Amygdala (tissue), 56 donors: Measurements from ENCODE around the gene ZNF45.
"Not testable (repeated sequence)": the region's sequence is repeated elsewhere in the genome, so short reads cannot be mapped to it uniquely, and the experiment has no call there.

Experiments used
- DNase-seq, 56 donors: peaks; one replicate each; lab custom pipeline; 2025; lab: John Stamatoyannopoulos, UW

The ZNF45 gene

DNA sequence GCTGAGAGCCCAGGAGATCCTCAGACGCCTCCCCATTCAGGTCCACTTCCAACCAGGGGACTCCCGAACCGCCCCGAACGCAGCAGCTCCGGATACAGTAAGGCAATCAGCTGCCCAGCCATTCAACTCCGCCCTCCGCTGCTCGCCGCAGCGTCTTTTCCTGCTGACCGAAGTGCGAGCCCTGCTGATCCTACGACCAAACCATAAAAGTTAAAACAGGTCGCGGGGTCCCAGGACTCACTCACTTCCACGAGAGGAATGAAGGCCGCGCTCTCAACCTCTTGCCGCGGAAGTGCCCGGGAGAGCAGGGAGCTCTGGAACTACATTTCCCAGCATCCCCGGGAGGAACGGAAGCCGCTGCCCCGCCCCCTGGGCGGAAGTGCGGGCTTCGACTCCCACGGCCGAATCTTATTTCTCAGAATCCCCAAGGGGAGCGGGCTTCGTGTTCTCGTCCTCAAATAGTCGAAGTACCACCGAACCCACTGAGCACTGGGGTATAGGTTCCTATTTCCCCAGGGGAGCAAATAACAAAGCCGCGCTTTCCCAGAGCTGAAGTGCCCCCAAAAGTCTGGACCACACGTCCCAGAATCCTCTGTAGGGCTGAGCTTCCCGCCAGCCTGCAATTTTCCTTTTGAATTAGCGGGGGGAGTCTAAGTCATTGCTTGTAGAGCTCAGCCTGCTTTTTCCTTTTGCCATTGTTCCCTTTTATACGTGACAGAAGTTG lies at the start of gene ZNF45:
Gene ZNF45, minus strand, starts transcription at position 298 of the 724 bp plus-strand sequence. CDS start 13,097 bp downstream, outside the sequence.
- peak in 55 of 56 donors; percentile 34 to 93 (median 85) for DNase-seq

DNA sequence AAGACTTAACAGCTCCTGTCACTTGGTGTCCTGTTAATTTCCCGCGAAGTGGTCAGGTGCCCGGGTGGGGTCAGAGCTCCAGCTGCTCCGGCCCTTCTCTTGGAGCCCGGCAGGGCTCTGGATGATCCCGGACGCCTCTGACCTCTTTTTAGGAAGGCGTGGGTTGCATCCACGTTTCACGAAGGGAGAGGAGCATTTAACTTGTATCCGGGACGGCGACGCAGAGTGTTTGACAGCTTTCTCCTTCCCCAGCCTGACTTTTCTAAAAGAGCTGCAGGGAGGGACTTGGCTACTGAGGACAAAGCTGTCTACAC lies 49.6 kb upstream of the ZNF45 start:
- DNase-seq = peak in 4 of 56 donors; percentile 1 to 11 (median 4)

DNA sequence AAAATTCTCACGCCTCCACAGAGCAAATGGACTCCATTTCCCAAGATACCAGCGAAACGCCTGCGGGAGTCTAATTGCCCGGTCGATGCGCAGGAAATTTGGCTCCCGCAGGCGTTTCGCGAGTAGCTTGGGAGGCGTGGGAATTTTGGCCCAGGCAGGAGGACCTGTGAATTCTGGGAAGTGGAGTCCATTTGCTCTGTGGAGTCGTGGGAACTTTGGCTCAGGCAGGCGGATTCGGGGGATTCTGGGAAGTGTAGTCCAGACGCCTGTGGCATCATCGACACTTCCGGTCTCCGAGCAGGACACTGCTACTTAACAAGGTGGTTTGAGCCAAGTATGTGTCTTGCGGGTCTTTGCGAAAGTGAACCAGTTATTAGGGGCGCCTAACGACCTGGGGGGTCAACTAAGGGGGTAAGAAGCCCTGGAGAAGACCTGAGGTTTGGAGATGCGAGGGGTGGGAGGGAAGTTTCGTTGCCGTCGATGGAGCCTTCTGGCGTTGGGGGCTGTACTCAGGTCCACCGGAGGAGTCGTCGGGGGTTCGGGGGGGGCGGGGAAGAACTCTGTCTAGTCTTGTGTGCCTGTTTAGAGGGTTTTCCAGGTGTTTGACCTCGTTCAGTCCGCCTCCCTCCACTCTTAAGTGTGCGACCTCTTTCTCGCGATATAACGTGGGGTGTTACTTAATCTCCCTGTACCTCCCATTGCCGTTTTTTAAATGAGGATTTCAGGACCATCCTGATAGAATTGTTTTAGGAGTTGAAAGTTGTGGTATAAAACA lies 49.0 kb upstream of the ZNF45 start, which contains the start of gene ZNF155:
Gene ZNF155, plus strand, starts transcription at position 277 of the 775 bp plus-strand sequence. CDS start 4,356 bp downstream, outside the sequence.
- DNase-seq = peak; percentile 14 to 97 (median 90)

DNA sequence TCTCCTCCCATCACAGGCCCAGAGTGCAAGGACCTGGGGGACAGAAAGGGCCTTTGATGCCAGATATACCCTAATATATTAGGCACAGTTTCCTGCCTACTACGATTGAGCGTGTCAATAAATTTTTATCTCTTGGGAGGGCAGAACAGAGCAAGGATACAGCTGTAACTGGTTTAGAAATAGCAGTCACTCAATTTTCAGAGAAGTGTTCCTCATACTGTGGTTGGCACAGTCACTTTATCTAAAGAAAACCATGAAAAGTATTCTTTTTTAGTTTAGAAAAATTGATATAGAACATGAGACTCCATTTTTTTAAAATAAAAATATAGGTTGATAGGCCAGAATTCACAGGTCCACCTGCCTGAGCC lies 48.4 kb upstream of the ZNF45 start:
- no peak for DNase-seq

DNA sequence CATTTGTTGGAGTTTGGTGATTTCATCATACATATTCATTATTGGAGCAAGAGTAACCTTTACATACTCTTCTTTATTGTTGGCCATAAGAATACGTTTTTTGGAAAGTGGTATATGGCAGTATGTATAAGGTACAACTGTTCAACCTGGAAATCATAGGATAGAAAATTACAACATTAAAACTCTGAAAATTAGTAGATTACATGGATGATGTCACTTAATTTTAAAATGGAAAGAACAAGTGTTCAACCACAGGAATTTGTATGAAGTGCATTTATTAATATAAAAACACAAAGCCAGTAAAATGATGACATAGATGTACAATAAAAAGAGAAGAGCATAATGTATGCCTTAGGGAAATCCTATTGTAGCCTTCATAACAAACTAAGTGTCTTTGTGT lies 41.6 kb upstream of the ZNF45 start:
- no peak for DNase-seq

DNA sequence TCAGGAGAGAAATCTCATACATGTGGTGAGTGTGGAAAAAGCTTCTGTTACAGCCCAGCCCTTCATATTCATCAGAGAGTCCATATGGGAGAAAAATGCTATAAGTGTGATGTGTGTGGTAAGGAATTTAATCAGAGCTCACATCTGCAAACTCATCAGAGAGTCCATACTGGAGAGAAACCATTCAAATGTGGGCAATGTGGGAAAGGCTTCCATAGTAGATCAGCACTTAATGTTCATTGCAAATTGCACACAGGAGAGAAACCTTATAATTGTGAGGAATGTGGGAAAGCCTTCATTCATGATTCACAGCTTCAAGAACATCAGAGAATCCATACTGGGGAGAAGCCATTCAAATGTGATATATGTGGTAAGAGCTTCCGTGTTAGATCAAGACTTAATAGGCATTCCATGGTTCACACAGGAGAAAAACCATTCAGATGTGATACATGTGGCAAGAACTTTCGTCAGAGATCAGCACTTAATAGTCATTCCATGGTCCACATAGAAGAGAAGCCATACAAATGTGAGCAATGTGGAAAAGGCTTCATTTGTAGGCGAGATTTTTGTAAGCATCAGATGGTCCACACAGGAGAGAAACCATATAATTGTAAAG lies 31.1 kb upstream of the ZNF45 start:
- DNase-seq = no peak

DNA sequence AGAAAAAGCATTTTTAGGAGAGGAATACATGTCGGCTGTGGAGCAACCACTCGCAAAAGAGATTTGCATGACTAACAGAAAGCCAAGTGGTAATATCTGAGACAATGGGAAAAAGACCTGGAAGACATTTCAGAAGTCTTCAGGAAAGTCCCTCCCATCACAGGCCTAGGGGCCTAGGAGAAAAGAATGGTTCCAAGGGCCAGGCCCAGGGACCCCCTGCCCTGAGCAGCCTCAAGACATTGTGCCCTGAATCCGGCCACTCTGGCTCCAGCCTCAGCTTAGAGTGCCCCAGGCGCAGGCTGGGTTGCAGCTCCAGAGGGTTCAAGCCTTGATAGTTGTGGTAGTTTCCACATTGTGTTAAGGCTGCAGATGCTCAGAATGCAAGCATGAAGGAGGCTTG lies 25.3 kb upstream of the ZNF45 start:
- no peak for DNase-seq

DNA sequence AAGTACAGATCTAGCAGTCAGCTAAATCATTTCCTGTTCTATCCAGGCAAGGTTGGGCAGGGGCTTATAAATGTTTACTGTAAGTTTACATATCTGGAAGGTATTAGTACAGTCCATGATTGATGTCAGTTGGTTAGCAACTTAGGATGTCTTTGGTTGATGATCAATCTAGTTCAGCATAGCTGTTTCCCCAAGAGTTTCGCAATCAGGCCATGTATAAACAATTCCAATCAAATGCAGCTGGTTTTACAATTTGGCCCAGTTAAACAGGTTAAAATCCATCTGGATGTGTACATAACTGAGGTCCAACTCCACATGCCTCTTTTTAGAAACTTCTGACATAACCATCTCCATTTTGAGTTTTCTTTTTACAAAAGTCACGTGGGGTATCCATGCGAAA lies 22.8 kb upstream of the ZNF45 start:
- DNase-seq = no peak

DNA sequence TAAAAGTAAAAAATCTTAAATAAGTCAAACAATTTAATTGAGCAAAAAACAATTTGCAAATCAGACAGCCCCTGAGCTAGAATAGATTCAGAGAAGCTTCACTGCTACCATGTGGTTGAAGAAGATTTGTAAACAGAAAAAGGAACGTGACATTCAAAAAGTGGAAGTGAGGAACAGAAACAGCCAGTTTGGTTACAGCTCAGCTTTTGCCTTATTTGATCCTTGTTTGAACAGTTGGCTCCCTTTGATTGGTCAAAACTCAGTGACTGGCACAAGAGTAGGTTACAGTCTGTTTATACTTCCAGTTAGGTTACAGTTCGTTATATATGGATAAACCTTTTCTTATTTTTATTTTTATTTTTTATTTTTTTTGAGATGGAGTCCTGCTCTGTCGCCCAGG lies 21.7 kb upstream of the ZNF45 start:
- DNase-seq = no peak

DNA sequence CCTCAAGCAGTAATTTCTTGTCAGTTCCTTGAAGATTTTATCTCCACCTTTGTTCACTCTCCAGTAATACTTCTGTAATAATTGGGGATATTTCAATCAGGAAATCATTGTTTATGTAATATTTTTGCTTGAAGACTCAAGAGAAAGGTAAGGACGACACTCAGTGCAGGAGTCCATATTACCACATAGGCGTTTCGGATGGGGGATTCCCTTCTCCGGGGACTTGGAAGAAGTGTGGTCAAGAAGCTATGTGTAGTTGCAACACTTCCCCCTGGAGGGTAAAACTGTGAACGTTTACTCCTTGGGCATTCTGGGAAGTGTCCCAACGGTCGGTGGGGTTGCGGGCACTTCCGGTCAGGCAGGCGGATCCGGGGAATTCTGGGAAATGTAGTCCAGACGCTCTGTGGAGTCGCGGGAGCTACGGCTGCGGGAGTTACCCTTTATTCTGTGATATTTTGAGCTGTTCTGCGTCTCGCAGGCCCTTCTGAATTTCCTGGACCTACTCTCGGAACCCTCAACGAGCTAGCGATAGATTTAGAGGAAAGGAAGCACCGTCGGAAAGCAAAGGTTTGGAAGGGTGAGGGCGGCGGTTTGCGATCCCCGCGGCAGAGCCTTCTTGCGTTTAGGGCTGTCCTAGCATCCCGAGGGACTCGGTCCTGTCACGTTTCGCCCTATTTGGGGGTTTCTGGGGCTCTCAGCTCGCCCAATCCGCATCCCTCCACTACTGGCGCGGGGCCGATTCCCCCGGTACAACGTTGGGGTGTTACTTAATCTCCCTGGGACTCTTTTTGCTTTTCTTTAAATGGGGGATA lies 16.0 kb upstream of the ZNF45 start, which contains the start of gene ZNF221:
Gene ZNF221, plus strand, starts transcription at position 395 of the 812 bp plus-strand sequence. CDS start 11,499 bp downstream, outside the sequence.
- peak in 55 of 56 donors; percentile 27 to 93 (median 81) for DNase-seq

DNA sequence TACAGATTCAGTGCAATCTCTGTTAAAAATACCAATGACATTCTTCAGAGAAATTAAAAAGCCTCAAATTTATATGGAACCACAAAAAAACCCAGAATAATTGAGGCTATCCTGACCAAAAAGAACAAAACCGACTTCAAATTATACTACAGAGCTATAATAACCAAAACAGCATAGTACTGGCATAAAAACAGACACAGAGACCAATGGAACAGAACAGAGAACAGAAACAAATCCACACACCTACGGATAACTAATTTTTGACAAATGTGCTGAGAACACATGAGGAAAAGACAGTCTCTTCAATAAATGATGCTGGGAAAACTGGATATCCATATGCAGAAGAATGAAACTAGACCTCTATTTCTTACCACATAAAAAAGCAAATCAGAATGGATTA lies 14.7 kb upstream of the ZNF45 start:
- DNase-seq = not testable (repeated sequence)

DNA sequence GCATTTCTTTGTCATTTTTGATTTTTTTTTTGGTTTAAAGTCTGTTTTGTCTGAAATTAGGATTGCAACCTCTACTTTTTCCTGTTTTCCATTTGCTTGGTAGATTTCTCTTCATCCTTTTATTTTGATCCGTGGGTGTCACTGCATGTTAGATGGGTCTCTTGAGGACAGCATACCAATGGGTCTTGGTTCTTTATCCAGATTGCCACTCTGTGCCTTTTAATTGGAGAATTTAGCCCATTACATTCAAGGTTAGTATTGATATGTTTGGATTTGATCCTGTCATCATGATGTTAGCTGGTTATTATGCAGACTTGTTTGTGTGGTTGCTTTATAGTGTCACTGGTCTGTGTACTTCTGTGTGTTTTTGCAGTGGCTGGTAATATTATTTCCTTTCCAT lies 12.3 kb upstream of the ZNF45 start:
- DNase-seq = not testable (repeated sequence)

DNA sequence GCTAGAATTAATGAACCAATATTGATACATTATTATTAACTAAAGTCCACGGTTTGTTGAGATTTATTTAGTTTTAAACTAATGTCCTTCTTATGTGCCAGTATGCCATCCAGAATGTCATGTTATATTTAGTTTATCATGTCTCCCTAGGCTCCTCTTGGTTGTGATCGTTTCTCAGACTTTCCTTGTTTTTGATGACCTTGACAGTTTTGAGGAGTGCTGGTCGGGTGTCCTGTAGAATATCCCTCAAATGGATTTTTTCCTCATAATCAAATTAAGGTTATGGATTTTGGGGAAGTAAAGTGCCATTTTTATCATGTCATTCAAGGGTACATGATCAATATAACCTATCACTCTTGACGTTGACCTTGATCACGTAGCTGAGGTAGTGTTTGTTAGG lies 6.1 kb upstream of the ZNF45 start:
- DNase-seq = no peak

DNA sequence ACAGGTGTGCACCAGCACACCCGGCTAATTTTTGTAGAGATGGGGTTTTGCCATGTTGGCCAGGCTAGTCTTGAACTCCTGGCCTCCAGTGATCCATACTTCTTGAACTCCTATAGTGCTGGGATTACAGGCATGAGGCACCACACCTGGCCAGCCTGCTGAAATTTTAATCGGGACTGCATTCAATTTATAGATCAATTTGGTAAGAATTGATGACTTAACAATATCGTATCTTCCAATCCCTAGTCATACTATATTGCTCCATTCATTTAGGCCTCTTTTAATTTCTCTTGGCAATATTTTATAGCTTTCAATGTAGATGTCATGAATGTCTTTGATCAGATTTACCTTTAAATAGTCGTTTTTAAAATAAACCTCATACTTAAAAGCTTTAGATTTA lies 5.6 kb upstream of the ZNF45 start:
- no peak for DNase-seq

DNA sequence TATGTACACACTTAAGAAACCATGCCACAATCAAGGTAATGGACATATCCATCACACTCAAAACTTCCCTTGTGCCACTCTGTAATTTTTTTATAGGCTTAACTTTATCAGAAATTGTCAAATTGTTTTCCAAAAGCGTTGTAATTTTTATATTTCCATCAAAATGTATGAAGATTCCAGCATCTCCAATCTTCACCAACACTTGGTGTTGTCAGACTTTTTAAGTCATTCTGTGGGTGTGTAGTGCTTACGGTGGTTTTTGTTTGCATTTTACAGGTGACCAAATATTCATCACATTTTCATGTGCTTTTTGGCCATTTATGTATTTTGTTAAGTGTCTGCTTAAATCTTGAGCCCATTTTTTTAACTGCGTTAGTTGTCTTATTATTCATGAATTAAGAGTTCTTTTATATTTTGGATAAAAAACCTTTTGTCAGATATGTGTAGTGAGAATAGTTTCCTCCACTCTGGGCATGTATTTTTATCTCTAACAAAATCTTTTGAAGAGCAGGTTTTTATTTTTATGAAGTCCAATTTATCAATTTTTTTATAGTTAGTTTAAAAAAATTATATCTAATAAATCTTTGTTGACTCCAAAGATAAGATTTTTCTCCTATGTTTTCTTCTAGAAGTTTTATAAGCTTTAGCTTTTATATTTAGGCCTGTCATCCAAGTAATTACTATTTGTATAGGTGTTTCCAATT lies 4.6 kb upstream of the ZNF45 start:
- no peak for DNase-seq

DNA sequence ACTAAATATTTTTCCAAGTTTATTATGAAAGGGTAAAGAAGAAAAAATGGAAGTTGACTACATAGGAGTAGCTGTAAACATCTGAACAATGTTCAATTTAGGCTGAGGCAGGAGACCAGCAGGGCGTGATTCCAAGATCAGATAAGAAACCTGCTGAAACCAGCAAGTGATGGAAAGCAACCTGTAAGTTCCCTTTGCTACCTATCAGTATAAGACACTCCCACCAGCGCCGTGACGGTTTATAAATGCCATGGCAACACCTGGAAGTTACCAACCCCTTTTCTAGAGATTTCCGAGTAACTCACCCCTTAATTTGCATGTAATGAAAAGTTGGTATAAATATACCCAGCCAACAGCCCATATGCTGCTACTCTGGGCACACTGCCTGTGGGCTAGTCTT lies 1.1 kb upstream of the ZNF45 start:
- DNase-seq = no peak

DNA sequence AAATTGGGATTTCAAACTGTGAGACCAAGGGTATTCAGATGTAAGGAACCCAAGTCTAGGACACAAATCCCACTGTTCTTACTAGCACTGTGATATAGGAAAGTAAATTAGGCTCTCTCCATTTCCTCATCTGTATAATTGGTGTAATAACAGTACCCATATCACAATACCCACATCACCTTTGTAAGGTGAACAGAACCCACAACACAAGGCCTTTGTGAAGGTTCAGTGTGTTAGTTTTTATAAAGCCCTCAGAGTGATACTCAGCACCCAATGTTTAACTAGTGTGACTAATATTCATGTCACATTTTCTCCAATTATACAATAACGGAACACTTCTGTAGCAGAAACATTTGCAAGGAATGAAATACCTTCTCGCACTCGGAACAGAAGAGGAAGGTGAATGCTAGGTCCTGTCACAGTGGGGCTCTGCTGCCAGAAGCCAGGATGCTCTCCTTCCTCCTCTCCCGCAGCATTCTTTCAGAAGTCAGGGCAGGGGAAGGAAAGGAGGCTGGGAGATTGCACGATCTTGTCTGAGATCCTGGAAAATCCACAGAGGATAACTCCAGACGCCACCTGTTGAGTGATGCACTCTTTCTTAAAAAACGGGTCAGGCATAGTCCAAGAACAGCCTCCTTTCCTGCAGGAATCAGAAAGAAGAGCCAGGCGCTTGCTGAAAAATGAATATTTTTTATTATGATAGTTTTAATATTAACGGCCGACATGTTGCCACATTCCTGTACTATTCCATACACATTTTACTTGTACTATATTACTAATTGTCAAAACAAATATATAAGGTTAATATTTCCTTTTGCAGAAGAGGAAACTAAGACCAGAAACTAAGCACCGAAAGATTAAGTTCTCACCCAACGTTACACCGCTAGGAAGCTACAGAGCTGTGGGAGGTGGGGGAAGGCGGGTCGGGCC lies 762 bp downstream of the ZNF45 start:
- DNase-seq = peak in 1 of 56 donors; percentile 7

DNA sequence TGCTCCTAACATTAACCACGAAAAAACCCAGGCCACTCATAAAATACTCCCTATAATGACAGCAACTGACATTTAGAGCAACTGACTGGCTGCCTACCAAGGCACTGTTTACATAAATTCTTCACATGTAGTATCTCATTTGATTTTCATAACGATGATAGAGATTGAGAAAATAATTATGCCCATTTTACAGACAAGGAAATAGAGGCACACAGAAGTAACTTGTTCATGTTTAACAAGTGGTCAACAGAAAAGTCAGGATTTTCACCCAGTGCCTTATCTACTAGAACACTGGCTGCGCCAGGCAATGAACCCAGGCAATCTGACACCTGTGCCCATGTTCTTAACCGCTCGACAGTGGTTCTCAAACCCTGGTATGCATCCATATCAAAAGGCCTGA lies 6.3 kb downstream of the ZNF45 start:
- no peak for DNase-seq

DNA sequence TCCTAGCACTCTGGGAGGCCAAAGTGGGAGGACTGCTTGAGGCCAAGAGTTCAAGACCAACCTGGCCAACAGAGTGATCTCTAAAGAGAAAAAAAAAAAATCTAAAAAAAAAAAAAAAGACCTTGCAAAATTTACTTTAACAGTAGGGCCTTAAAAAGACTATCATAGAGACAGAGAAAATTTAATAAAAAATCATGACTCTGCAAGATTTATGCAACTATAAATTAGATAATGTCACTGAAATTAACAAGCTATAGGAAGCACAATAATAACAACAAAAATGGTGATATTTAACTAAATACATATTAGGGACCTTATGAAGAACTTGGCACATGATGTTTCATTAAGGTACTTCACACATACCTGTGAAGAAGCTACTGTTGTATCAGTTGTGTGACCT lies 11.2 kb downstream of the ZNF45 start:
- no peak for DNase-seq
